ENCODE results near the gene DAGLB. TPM values are rescaled to one million over a fixed set of nuclear protein-coding genes. Genes with fewer than 3 reads are reported as not detected.

Gene DAGLB
- total and polyA plus RNA-seq, 2 of the 4 experiments (the other 2 are of a cell fraction), result 23.4 to 33.5 TPM

GRCh38 chr7:6486438-6487183 is 38.9 kb upstream of the DAGLB start:
- Histone ChIP-seq H2BK15ac (ENCODE audit: low read depth, low read length) (no peak overlapping the region), H4K20me1 (ENCODE audit: insufficient read depth, low read length) (peaks cover 22% of the 10 kb centered on the region), H3K9ac (ENCODE audit: low read depth, low read length) (no peak overlapping the region), H2AFZ (replicated peaks; ENCODE audit: low read length, poor library complexity) (no peak overlapping the region), H3K27ac (ENCODE audit: insufficient read depth, low read length) (no peak overlapping the region), H3K27me3 (ENCODE audit: control insufficient read depth, insufficient read depth, low read length) (peaks cover 3% of the 10 kb centered on the region; the same call in 1 of the 2 replicates), H3K36me3 (ENCODE audit: control insufficient read depth, insufficient read depth, low read length) (peaks cover 3% of the 10 kb centered on the region), H3K56ac (ENCODE audit: extremely low read depth, insufficient read depth, low read length) (no peak overlapping the region), H3K4me3 (ENCODE audit: insufficient read depth, low read depth, low read length) (no peak overlapping the region), H3K9me1 (ENCODE audit: insufficient read depth, low read length) (0 out of 2 replicates have a peak, but pooled peaks cover 1% of the 10 kb centered on the region), H3K9me3 (ENCODE audit: control insufficient read depth, insufficient read depth, low read length) (peaks cover 3% of the 10 kb centered on the region), H4K91ac (ENCODE audit: insufficient read depth, low read depth, low read length) (no peak overlapping the region), H2BK20ac (ENCODE audit: low read depth, low read length) (no peak overlapping the region), H2AK9ac (replicated peaks; ENCODE audit: low read depth, low read length, poor library complexity) (no peak overlapping the region), H3K23ac (ENCODE audit: low read depth, low read length) (no peak overlapping the region), H3K4me1 (ENCODE audit: control insufficient read depth, insufficient read depth, low read length) (peaks cover 3% of the 10 kb centered on the region; the same call in 1 of the 2 replicates), H2BK120ac (ENCODE audit: low read depth, low read length) (no peak overlapping the region), H3K18ac (ENCODE audit: low read depth, low read length) (no peak overlapping the region), H4K5ac (ENCODE audit: low read depth, low read length) (no peak overlapping the region), H2BK5ac (ENCODE audit: low read depth, low read length, poor library complexity, severe bottlenecking) (no peak overlapping the region), H2AK5ac (ENCODE audit: low read depth, low read length) (no peak overlapping the region), H3K14ac (replicated peaks; ENCODE audit: low read depth, low read length) (no peak overlapping the region), H3K79me1 (ENCODE audit: low read depth in 1 of 2, low read length in 2 of 2) (peaks cover 6 to 8% of the 10 kb centered on the region in 2 experiments; a peak in 1 of 4 replicates), H3K4ac (ENCODE audit: low read depth, low read length) (no peak overlapping the region), H3K4me2 (ENCODE audit: low read depth, low read length) (no peak overlapping the region), H4K8ac (ENCODE audit: low read depth in 2 of 2, low read length in 2 of 2) (no peak overlapping the region)
- in situ Hi-C loops (cut with MboI; ENCODE audit: low sequenced_read_pairs), result no loop called here
- DNase-seq, result no peak
- dilution Hi-C loops (cut with HindIII; ENCODE audit: low sequenced_read_pairs, unreplicated experiment), result no loop called here
- intact Hi-C loops (cut with micrococcal nuclease), result no loop called here
- TF ChIP-seq RFX5 (IDR thresholded peaks at IDR 0.05; ENCODE audit: low read depth, low read length), result no peak
- WGBS, 2 experiments (ENCODE audit: extremely low coverage in 2 of 2, insufficient read length in 1 of 2), result 90% methylated on average over 12 of the region's 19 CpGs; no CpG with 5 or more reads in 1 of the 2 experiments
- POLR2A ChIA-PET (ENCODE audit: unreplicated experiment), result no interaction called here
- no TSS peak for BruUV-seq (replicated peaks)
- no peak for ATAC-seq (ENCODE audit: low read depth)
- CTCF ChIA-PET, result no interaction called here

Data from IMR-90 (cell line).